Measurements from ENCODE around the gene OXER1. TPM values are rescaled to one million over a fixed set of nuclear protein-coding genes. Genes with fewer than 3 reads are reported as not detected.

OXER1 gene
- under 0.01 TPM for total RNA-seq

- no peak within 1 kb of the TSS for H3K9ac ChIP-seq (ENCODE audit: low read depth in 1 of 3, low read length in 3 of 3)
- peaks cover 0 to 5% (median 5%) of the 10 kb centered on the region in 3 donors for H3K36me3 ChIP-seq (ENCODE audit: control insufficient read depth in 3 of 3, insufficient read depth in 3 of 3, low read length in 3 of 3)
- H3K4me3 ChIP-seq (ENCODE audit: low read length in 3 of 3) = no peak within 1 kb of the TSS
- no peak within 1 kb of the TSS for H3K27ac ChIP-seq (ENCODE audit: low read depth, low read length)
- H3K9me3 ChIP-seq (ENCODE audit: control insufficient read depth in 3 of 3, low read length in 3 of 3) = no peaks in the 10 kb centered on the region
- H3K4me1 ChIP-seq (ENCODE audit: control insufficient read depth in 3 of 3, insufficient read depth in 3 of 3, low read length in 3 of 3) = peaks cover 0 to 4% (median 0%) of the 10 kb centered on the region in 3 donors
- H3K27me3 ChIP-seq (ENCODE audit: control insufficient read depth in 3 of 3, insufficient read depth in 3 of 3, low read length in 3 of 3) = no peaks in the 10 kb centered on the region
Measured at GRCh38 chr2:42764096-42764495, at the start of gene OXER1. OXER1 (minus strand) TSS chr2:42764135; CDS start chr2:42764062, 73 bp downstream.

- Histone ChIP-seq H3K4me3 (ENCODE audit: low read length in 3 of 3) (no peak overlapping the region), H3K9ac (ENCODE audit: low read depth in 1 of 3, low read length in 3 of 3) (no peak overlapping the region), H3K36me3 (ENCODE audit: control insufficient read depth in 3 of 3, insufficient read depth in 3 of 3, low read length in 3 of 3) (no peaks in the 10 kb centered on the region), H3K27me3 (ENCODE audit: control insufficient read depth in 3 of 3, insufficient read depth in 3 of 3, low read length in 3 of 3) (no peaks in the 10 kb centered on the region), H3K4me1 (ENCODE audit: control insufficient read depth in 3 of 3, insufficient read depth in 3 of 3, low read length in 3 of 3) (peaks cover 5 to 19% (median 15%) of the 10 kb centered on the region in 3 donors), H3K9me3 (ENCODE audit: control insufficient read depth in 3 of 3, low read length in 3 of 3) (no peaks in the 10 kb centered on the region), H3K27ac (ENCODE audit: low read depth, low read length) (no peak overlapping the region)
Measured at GRCh38 chr2:42812899-42813479, 49.1 kb upstream of the OXER1 start.

- peak overlapping the region; percentile 78 to 89 (median 86) for H3K4me3 ChIP-seq (ENCODE audit: low read length in 3 of 3)
- no peaks in the 10 kb centered on the region for H3K9me3 ChIP-seq (ENCODE audit: control insufficient read depth in 3 of 3, low read length in 3 of 3)
- H3K4me1 ChIP-seq (ENCODE audit: control insufficient read depth in 3 of 3, insufficient read depth in 3 of 3, low read length in 3 of 3) = peaks cover 5 to 19% (median 15%) of the 10 kb centered on the region in 3 donors
- H3K36me3 ChIP-seq (ENCODE audit: control insufficient read depth in 3 of 3, insufficient read depth in 3 of 3, low read length in 3 of 3) = no peaks in the 10 kb centered on the region
- H3K9ac ChIP-seq (ENCODE audit: low read depth in 1 of 3, low read length in 3 of 3) = peak overlapping the region; percentile 93 to 99 (median 95)
- no peaks in the 10 kb centered on the region for H3K27me3 ChIP-seq (ENCODE audit: control insufficient read depth in 3 of 3, insufficient read depth in 3 of 3, low read length in 3 of 3)
- H3K27ac ChIP-seq (ENCODE audit: low read depth, low read length) = peak overlapping the region; percentile 98
Measured at GRCh38 chr2:42810971-42811811, 47.3 kb upstream of the OXER1 start.

DNA sequence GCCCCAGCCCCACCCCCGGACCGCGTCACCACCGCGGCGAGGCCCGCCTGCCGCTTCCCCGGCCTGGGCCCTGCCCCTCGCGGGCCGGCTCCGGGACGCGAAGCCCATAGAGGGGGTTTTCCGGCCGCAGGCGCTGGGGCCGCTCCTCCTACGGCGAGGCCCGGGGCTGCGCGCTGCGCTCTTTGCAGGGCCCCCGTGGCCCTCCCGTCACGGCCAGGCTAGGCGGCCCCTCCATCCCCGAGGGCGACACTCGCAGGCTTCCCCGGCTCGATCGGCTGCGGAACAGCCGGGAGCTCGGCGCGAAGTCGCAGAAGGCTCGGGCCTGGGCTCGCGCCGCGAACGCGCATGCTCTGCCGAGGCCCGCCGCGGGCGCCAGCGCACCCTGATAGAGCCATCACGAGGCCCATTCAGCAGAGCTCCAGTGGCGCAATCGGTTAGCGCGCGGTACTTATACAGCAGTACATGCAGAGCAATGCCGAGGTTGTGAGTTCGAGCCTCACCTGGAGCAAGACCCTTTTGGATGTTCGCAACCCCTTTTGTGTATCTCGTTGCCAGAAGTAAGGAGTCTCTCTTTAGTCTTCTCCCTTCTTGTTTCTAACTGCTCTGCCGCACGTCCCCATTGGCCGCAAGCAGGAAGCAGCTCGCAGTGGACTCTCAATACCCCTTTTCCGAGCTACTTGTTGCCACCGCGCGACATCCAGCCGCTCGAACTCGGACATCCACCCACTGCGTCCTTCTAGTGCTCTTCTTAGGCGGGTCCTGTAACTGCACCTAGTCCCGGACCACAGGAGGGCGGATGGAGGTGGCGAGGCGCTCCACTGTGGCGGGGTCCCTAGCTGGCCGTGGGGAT is 46.4 kb upstream of the OXER1 start:
- Histone ChIP-seq H3K9ac (ENCODE audit: low read depth in 1 of 3, low read length in 3 of 3) (peak overlapping the region; percentile 93 to 99 (median 95)), H3K4me3 (ENCODE audit: low read length in 3 of 3) (peak overlapping the region; percentile 78 to 89 (median 86)), H3K4me1 (ENCODE audit: control insufficient read depth in 3 of 3, insufficient read depth in 3 of 3, low read length in 3 of 3) (peaks cover 5 to 19% (median 17%) of the 10 kb centered on the region in 3 donors), H3K36me3 (ENCODE audit: control insufficient read depth in 3 of 3, insufficient read depth in 3 of 3, low read length in 3 of 3) (no peaks in the 10 kb centered on the region), H3K27ac (ENCODE audit: low read depth, low read length) (peak overlapping the region; percentile 98), H3K27me3 (ENCODE audit: control insufficient read depth in 3 of 3, insufficient read depth in 3 of 3, low read length in 3 of 3) (no peaks in the 10 kb centered on the region), H3K9me3 (ENCODE audit: control insufficient read depth in 3 of 3, low read length in 3 of 3) (no peaks in the 10 kb centered on the region)

- no peaks in the 10 kb centered on the region for H3K27me3 ChIP-seq (ENCODE audit: control insufficient read depth in 3 of 3, insufficient read depth in 3 of 3, low read length in 3 of 3)
- H3K4me1 ChIP-seq (ENCODE audit: control insufficient read depth in 3 of 3, insufficient read depth in 3 of 3, low read length in 3 of 3) = peaks cover 5 to 24% (median 23%) of the 10 kb centered on the region in 3 donors
- H3K4me3 ChIP-seq (ENCODE audit: low read length in 3 of 3) = peak overlapping the region; percentile 72 to 82 (median 78)
- H3K9me3 ChIP-seq (ENCODE audit: control insufficient read depth in 3 of 3, low read length in 3 of 3) = no peaks in the 10 kb centered on the region
- no peaks in the 10 kb centered on the region for H3K36me3 ChIP-seq (ENCODE audit: control insufficient read depth in 3 of 3, insufficient read depth in 3 of 3, low read length in 3 of 3)
- H3K9ac ChIP-seq (ENCODE audit: low read depth in 1 of 3, low read length in 3 of 3) = peak overlapping the region; percentile 77 to 99 (median 95)
- H3K27ac ChIP-seq (ENCODE audit: low read depth, low read length) = peak overlapping the region; percentile 98
Measured at GRCh38 chr2:42809819-42810120, 45.8 kb upstream of the OXER1 start.

DNA sequence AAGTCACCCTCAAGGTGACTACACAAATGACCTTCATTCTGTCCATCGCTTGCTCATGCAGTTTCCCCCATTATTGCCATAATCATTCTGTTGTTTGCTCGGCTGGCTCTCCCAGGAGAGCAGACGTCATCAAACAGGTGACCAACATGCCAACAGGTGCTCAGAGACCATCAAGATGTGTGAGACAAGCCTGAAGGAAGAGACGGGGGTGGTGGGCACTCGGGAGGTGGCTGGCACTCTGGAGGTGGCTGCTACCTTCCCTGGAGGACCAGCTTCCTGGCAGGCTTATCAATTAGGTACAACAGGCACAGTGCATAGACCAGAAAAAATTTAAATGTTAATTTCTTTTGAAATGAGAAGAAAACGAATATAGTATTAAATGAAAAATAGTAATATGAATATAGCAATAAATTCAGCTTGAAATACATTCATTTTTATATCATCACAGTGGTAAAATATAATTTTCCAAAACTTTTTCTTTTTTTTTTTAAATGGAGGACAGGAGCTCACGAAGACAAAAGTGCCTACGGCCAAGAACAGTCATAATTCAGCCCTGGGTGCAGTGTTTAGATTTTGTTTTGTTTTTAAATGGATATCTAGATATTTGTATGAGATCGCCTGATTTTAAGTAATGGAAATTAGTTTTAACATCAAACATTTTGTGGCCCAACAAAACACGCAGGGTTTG is 45.3 kb upstream of the OXER1 start:
- Histone ChIP-seq H3K36me3 (ENCODE audit: control insufficient read depth in 3 of 3, insufficient read depth in 3 of 3, low read length in 3 of 3) (no peaks in the 10 kb centered on the region), H3K9me3 (ENCODE audit: control insufficient read depth in 3 of 3, low read length in 3 of 3) (no peaks in the 10 kb centered on the region), H3K4me3 (ENCODE audit: low read length in 3 of 3) (peak overlapping the region; percentile 72 to 82 (median 78)), H3K27me3 (ENCODE audit: control insufficient read depth in 3 of 3, insufficient read depth in 3 of 3, low read length in 3 of 3) (no peaks in the 10 kb centered on the region), H3K9ac (ENCODE audit: low read depth in 1 of 3, low read length in 3 of 3) (peak overlapping the region; percentile 77 to 99 (median 95)), H3K4me1 (ENCODE audit: control insufficient read depth in 3 of 3, insufficient read depth in 3 of 3, low read length in 3 of 3) (peaks cover 5 to 29% (median 26%) of the 10 kb centered on the region in 3 donors), H3K27ac (ENCODE audit: low read depth, low read length) (peak overlapping the region; percentile 98)

DNA sequence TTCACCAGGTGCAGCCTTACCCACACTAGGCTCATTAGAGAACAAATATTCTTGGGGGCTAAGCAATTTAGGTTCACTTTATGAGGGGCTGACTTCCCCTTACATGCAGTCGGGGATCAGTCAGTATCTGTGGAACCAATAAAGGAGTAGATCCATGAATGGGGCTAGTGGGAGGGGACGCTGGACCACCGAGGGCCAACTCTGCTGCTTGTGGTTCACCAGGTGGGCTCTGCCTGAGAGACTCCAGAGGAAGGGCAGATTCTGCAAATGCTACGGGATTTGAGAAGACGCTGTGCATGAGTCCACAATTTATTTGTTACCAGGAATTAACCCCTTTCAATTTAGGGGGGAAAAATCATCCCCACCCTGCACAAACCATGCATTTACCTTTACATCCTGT is 44.4 kb upstream of the OXER1 start:
- peaks cover 5 to 32% (median 30%) of the 10 kb centered on the region in 3 donors for H3K4me1 ChIP-seq (ENCODE audit: control insufficient read depth in 3 of 3, insufficient read depth in 3 of 3, low read length in 3 of 3)
- H3K27me3 ChIP-seq (ENCODE audit: control insufficient read depth in 3 of 3, insufficient read depth in 3 of 3, low read length in 3 of 3) = no peaks in the 10 kb centered on the region
- no peaks in the 10 kb centered on the region for H3K36me3 ChIP-seq (ENCODE audit: control insufficient read depth in 3 of 3, insufficient read depth in 3 of 3, low read length in 3 of 3)
- H3K4me3 ChIP-seq (ENCODE audit: low read length in 3 of 3) = no peak overlapping the region
- H3K9me3 ChIP-seq (ENCODE audit: control insufficient read depth in 3 of 3, low read length in 3 of 3) = no peaks in the 10 kb centered on the region
- no peak overlapping the region for H3K9ac ChIP-seq (ENCODE audit: low read depth in 1 of 3, low read length in 3 of 3)
- no peak overlapping the region for H3K27ac ChIP-seq (ENCODE audit: low read depth, low read length)

DNA sequence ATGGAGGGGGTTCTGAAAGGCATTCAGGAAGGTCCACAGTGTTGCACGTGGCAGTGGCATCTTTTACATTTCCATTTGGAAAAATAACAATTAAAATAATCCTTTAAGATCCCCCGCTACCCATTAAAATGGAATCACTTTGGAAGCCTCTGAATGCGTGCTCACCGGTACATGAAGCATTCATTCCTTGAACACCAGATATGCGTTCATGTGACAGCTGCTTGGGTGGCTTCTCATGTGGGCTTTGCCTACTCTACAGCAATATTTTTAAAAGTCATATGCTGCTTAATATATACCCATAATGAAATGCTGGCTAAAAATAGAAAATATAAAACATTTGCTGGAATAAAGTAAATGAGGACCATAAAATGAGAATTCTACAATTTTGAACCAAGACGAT is 42.9 kb upstream of the OXER1 start:
- Histone ChIP-seq H3K36me3 (ENCODE audit: control insufficient read depth in 3 of 3, insufficient read depth in 3 of 3, low read length in 3 of 3) (no peaks in the 10 kb centered on the region), H3K27me3 (ENCODE audit: control insufficient read depth in 3 of 3, insufficient read depth in 3 of 3, low read length in 3 of 3) (no peaks in the 10 kb centered on the region), H3K27ac (ENCODE audit: low read depth, low read length) (no peak overlapping the region), H3K4me1 (ENCODE audit: control insufficient read depth in 3 of 3, insufficient read depth in 3 of 3, low read length in 3 of 3) (peaks cover 5 to 32% (median 30%) of the 10 kb centered on the region in 3 donors), H3K4me3 (ENCODE audit: low read length in 3 of 3) (no peak overlapping the region), H3K9ac (ENCODE audit: low read depth in 1 of 3, low read length in 3 of 3) (no peak overlapping the region), H3K9me3 (ENCODE audit: control insufficient read depth in 3 of 3, low read length in 3 of 3) (no peaks in the 10 kb centered on the region)

GRCh38 chr2:42804891-42805290 is 41.0 kb upstream of the OXER1 start:
- no peaks in the 10 kb centered on the region for H3K9me3 ChIP-seq (ENCODE audit: control insufficient read depth in 3 of 3, low read length in 3 of 3)
- peaks cover 5 to 23% (median 18%) of the 10 kb centered on the region in 3 donors for H3K4me1 ChIP-seq (ENCODE audit: control insufficient read depth in 3 of 3, insufficient read depth in 3 of 3, low read length in 3 of 3)
- H3K27me3 ChIP-seq (ENCODE audit: control insufficient read depth in 3 of 3, insufficient read depth in 3 of 3, low read length in 3 of 3) = no peaks in the 10 kb centered on the region
- no peak overlapping the region for H3K9ac ChIP-seq (ENCODE audit: low read depth in 1 of 3, low read length in 3 of 3)
- no peaks in the 10 kb centered on the region for H3K36me3 ChIP-seq (ENCODE audit: control insufficient read depth in 3 of 3, insufficient read depth in 3 of 3, low read length in 3 of 3)
- H3K4me3 ChIP-seq (ENCODE audit: low read length in 3 of 3) = no peak overlapping the region
- no peak overlapping the region for H3K27ac ChIP-seq (ENCODE audit: low read depth, low read length)
